Limb (tissue), 2 donors: ENCODE measurements around the gene PDE4B.

Source experiments
- DNase-seq, 2 donors: peaks; one replicate each; pipeline ENCODE4 v3.0.0-alpha.2; 2016; ENCODE audit errors: extremely low spot score in 2 of 2

The PDE4B gene

DNA sequence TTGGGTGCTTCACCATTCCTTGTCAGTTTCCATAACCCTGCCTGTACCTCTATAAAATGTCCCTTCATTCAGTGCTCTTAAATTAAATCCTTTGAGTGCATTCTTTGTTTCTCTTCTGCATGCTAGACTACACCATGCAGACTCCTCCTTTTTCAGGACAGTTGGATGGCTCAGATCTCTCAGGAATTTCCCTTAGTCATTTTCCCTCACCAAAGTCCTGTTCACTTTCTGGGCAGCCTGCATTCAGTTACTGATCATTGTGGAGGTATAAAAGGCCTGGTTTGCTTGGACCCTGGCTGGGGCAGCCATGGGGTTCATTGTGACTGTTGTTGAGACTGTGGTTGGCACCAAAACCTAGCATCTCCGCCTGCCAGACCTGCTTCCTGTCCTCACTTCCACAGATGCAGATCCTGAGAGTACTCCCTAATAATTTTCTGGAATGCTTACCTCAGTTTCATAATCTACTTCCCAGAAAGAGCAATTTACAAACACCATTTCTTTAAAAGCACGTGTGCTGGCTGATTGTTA lies 88.4 kb downstream of the PDE4B start:
- no peak for DNase-seq

DNA sequence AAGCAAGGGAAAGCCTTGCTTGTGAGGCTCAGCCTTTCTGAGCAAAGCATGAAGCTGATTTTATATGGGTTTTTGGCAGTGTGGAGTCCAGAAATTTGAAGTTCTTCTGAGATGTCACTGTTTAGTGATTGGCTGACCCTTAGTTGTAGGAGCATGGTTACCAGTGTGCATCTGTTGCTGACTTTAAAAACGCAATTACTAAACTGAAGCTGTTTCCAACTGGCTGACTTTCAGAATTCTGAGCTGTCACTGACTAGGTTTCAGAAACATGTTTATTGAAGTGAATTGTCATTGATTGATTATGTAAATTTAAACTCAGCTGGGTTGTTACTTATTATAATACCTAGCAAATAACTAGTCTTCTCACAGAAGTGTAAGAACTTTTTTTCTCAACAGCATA lies 89.4 kb downstream of the PDE4B start:
- DNase-seq = no peak

GRCh38 chr1:65889441-65889840 lies 96.7 kb downstream of the PDE4B start:
- DNase-seq = no peak

DNA sequence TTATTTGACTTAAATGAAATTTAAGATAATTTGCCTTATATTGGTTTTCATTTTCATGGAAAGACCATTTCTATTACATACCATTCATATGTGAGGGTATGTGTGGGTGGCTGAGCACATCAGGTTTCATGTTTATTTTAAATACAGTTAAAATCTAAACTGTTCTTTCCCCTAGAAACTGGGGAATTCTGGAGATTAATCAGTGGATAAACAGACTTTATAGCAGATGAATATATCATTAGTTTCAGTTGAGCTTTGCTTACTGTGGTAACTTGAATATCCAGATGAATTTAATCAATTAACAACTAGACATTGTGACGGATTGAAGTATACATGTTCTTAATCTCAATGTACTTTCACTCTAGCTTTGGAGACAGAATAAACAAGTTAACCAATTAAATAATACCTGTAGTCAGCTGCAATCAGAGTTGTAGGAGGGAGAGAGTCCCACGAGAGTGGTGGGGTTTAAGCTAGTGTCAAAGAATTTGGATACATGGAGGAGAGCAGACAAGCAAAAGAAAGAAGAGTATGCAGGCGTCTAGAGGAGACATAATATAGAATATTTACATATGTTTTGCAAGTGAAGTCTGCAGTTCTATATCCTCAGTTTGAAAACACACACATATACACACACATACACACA lies 97.6 kb downstream of the PDE4B start:
- DNase-seq = no peak

- no peak for DNase-seq
These were observed 102.3 kb downstream of the PDE4B start for GRCh38 chr1:65894738-65895605.

GRCh38 chr1:65896721-65897120 lies 104.0 kb downstream of the PDE4B start:
- no peak for DNase-seq

- no peak for DNase-seq
These were observed 104.8 kb downstream of the PDE4B start for GRCh38 chr1:65897485-65897884.

- no peak for DNase-seq
These were observed 112.0 kb downstream of the PDE4B start for GRCh38 chr1:65904681-65905083.

DNA sequence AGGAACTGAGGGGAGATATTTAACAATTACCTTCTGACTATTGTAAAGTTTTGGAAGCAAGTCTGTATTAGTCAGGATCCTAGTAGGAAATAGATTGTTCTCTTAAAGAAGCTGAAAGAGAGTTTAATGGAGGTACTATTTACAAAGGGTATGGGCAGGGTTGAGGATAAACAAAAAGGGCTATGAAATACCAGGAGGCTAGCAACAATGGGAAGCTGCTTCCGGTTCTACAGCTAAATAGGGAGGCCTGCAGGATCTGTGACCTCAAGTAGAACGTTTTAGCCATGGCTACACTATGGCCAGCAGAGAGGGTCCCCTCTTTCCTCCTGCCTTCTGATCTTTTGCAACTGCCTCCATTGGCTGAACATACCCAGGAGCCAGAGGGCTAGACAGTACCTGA lies 117.7 kb downstream of the PDE4B start:
- no peak for DNase-seq

- no peak for DNase-seq
These were observed 119.0 kb downstream of the PDE4B start for GRCh38 chr1:65911679-65912078.

GRCh38 chr1:65918564-65918963 lies 125.9 kb downstream of the PDE4B start:
- DNase-seq = no peak

DNA sequence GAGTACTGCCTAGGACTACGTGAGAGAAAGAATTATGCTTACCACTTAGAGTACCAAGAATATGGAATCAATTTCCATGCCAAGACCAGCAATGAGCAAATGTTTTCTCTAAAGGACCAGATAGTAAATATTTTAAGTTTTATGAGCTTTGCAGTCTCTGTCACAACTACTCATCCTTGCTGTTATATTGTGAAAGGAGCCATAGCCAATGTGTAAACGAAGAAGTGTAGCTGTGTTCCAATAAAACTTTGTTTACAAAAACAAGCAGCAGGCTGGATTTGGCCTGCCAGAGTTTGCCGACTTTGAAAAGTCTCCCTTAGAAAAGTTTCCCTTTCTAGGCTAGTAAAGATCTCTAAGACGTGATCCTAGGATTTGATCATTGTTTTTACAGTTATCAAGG lies 128.8 kb downstream of the PDE4B start:
- DNase-seq = no peak

DNA sequence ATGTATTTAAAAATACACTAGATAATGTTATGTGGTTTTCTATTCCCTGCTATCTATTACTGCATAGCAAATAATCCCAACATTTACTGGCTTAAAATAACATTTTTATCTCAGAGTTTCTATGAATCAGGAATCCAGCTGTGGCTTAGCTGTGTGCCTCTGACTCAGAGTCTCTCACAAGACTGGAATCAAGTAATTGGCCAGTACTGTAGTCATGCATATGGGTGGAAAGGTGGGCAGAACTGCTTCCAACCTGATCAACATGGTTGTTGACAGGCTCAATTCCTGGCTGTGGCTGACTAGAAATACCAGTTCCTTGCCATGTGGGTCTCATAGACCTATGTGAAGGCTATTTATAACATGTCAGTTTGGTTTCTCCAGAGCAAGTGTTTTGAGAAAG lies 131.8 kb downstream of the PDE4B start:
- no peak for DNase-seq

GRCh38 chr1:65938506-65938905 lies 145.8 kb downstream of the PDE4B start:
- DNase-seq = no peak

DNA sequence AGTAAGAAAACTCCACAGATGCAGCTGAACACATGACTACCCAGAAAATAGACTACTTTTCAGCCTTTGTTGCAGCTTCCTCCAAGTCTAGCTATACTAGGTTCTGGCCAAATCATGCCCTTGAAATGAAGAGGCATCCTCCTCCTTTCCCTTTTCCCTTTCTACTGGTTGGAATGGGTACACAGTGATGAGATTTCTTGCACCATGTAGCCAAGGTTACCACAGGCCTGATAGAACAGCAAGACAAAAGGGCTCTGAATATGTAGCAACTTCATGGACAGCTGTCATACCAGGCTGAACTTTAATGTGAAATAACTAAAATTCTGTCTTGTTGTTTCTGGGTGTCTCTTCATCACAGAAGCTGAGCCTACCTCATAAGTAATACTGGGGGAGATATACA lies 146.5 kb downstream of the PDE4B start:
- no peak for DNase-seq

GRCh38 chr1:65939636-65940035 lies 146.9 kb downstream of the PDE4B start:
- no peak for DNase-seq

DNA sequence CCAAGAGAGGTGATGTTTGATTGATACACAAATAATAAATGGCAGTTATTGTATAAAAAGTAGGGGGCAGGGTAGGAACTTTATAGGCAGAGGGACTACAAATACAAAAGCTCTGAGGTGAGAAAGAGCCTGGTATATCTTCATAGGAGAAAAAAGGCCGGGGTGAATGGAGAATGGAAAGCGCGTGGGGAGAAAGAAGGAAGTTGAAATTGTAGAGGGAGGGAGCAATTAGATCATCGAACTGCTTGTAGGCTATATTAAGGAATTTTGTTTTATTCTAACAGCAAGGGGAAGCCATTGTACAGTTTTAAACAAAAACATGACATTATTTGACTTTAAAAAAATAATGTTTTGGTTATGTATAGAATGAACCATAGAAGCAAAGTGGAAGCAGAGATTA lies 147.4 kb downstream of the PDE4B start:
- DNase-seq = no peak

- DNase-seq = no peak
These were observed 149.8 kb downstream of the PDE4B start for GRCh38 chr1:65942476-65942875.

- no peak for DNase-seq
These were observed 153.7 kb downstream of the PDE4B start for GRCh38 chr1:65946376-65946775.

DNA sequence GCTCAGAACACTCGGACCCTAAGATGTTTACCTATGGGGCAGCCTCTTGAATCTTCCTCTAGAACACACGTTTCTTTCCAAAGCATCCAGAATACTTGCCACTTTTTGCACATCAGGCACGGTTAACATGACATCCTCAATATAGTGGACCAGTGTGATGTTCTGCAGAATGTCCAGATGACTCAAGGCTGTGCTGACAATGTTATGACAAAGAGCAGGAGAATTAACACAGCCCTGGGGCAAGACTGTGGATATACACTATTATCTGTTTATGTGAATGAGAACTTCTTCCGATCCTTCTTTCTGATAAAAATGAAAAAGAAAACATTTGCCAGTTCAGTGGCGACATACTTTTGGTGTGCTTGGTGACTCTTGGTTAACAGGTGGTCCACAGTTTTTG lies 154.3 kb downstream of the PDE4B start:
- no peak for DNase-seq

DNA sequence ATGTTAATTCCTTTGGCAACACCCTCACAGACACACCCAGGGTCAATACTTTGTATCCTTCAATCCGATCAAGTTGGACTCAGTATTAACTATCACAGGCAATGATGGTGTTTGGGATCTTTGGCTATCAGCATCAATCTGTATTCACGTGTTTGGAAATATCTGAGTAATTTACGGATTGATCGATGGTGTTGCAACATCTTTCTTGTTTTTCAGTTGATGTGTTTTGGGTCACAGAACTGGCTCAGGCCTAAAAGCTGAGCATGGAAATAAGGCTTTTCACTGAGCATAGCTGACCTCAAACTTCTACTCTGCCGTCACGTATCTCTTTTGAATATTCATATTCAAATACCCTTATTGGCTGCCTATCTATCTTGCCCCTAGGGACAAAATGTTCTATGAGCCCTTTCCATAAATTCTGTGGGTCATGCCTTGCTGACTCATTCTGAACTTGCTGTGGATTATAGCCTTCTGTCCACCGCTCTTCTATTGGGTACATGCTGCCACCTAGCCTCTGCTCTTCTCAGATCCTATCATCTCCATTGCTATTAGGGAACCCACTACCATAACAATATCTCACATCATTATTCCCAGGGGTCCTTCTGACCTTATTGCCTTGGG lies 156.0 kb downstream of the PDE4B start:
- no peak for DNase-seq

DNA sequence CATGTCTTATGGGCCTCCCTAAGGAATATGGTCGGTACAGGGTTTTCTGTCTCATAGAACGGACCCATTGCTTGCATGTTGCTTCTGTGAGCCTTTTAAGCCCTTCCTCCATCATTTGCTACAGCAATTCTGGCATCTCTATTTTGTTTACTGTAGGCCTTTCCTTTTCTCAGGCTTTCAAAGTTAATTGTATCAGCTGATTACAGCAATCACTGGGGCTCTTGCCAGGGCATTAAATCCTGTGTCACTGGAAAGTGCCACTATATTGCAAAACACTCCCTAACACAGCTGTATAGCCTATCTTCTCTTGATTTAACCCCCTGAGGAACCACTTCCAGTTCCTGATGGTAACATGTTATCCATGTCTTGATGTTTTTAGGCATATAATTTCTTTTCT lies 156.5 kb downstream of the PDE4B start:
- DNase-seq = no peak
